HEK293T (cell line): ENCODE results near the gene RAMP3.

Experiments
- CTCF ChIA-PET: fragments of 350-600 bp; formaldehyde crosslinking; extraction: SDS; loops from one replicate; lab custom pipeline; 2021; ENCODE audit warnings: antibody characterized with exemption, inconsistent platforms; lab: Yijun Ruan, JAX
- POLR2A ChIA-PET: fragments of 350-600 bp; formaldehyde crosslinking; extraction: SDS; loops from one replicate; lab custom pipeline; 2020; ENCODE audit warnings: antibody characterized with exemption, inconsistent platforms; lab: Yijun Ruan, JAX
- DNase-seq: peaks from one replicate; pipeline ENCODE4 v3.0.0; 2012; ENCODE audit warnings: mixed read lengths; ENCODE audit errors: extremely low spot score
- ARNT ChIP-seq: fragments of 450-650 bp; IDR thresholded peaks from 2 replicates; pipeline ENCODE4 v1.6.1; 2017; ENCODE audit warnings: mild to moderate bottlenecking
- BHLHE40 ChIP-seq: fragments of 450-650 bp; IDR thresholded peaks from 2 replicates; pipeline ENCODE4 v1.6.1; 2016; ENCODE audit warnings: mild to moderate bottlenecking, moderate library complexity, borderline replicate concordance
- CTBP1 ChIP-seq: fragments of 450-650 bp; IDR thresholded peaks from 2 replicates; pipeline ENCODE4 v1.6.1; 2016; ENCODE audit warnings: borderline replicate concordance
- ELF4 ChIP-seq: fragments of 450-650 bp; IDR thresholded peaks from 2 replicates; pipeline ENCODE4 v1.6.1; 2017; ENCODE audit warnings: antibody characterized with exemption
- FOXA1 ChIP-seq: fragments of 450-650 bp; IDR thresholded peaks from 2 replicates; pipeline ENCODE4 v1.6.1; 2016; ENCODE audit warnings: mild to moderate bottlenecking
- FOXK2 ChIP-seq: fragments of 450-650 bp; IDR thresholded peaks from 2 replicates; pipeline ENCODE4 v1.6.1; 2016; ENCODE audit warnings: mild to moderate bottlenecking
- FOXM1 ChIP-seq: fragments of 450-650 bp; IDR thresholded peaks from 2 replicates; pipeline ENCODE4 v1.6.1; 2017; ENCODE audit warnings: mild to moderate bottlenecking, borderline replicate concordance
- HDGF ChIP-seq: fragments of 450-650 bp; IDR thresholded peaks from 2 replicates; pipeline ENCODE4 v1.6.1; 2017; ENCODE audit warnings: antibody characterized with exemption, borderline replicate concordance
- L3MBTL2 ChIP-seq: fragments of 450-650 bp; conservative IDR thresholded peaks from 2 replicates; pipeline ENCODE4 v1.6.1; 2016; ENCODE audit warnings: mild to moderate bottlenecking
- LEF1 ChIP-seq: fragments of 450-650 bp; IDR thresholded peaks from 2 replicates; pipeline ENCODE4 v1.6.1; 2017; ENCODE audit warnings: mild to moderate bottlenecking, borderline replicate concordance
- NFRKB ChIP-seq: fragments of 450-650 bp; IDR thresholded peaks from 2 replicates; pipeline ENCODE4 v1.6.1; 2016; ENCODE audit warnings: mild to moderate bottlenecking, moderate library complexity
- SP1 ChIP-seq: fragments of 450-650 bp; IDR thresholded peaks from 2 replicates; pipeline ENCODE4 v1.6.1; 2017
- SUZ12 ChIP-seq: fragments of 450-650 bp; IDR thresholded peaks from 2 replicates; pipeline ENCODE4 v1.6.1; 2016; ENCODE audit warnings: mild to moderate bottlenecking
- TARDBP ChIP-seq: fragments of 450-650 bp; IDR thresholded peaks from 2 replicates; pipeline ENCODE4 v1.6.1; 2016
- ZNF384 ChIP-seq: fragments of 450-650 bp; IDR thresholded peaks from 2 replicates; pipeline ENCODE4 v1.6.1; 2016
- TF ChIP-seq, protein P1 (sequence below): fragments of 450-650 bp; IDR thresholded peaks from 2 replicates; pipeline ENCODE4 v1.6.1; 2016

Gene RAMP3

DNA sequence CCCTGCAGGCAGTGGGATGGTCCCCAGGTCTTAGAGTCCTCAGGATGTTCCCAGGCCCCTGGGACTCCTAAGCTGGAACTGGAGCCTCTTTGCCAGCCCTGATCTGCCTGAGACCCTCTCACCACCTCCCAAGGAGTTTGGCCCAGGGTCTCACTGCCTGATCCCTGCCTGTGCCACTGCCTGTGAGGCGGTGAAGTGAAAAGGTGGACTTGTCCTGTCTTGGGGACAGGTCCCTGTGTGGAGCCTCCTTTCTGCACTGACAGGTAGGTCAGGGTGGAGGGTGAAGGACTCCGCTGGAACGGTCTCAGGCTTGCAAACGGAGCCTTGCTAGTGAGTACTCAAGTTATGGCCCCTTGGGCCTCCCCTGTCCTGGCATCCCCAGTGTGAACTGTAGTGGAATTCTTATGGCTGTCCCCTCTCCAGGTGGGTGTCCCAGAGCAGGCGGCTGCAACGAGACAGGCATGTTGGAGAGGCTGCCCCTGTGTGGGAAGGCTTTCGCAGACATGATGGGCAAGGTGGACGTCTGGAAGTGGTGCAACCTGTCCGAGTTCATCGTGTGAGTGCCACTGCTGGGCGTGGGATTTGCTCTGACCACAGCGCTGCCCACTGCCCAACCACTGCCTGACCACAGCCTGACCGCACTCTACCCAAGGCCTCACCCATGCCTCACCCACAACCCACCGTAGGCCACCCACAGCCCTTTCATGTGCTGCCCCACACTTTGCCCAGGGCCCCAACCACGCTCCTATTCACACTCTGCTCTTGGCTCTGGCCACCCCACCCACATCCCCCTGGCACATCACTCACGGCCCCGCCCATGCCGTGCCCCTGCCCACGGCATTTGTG is 19.5 kb downstream of the RAMP3 start:
- DNase-seq, result no peak
- ChIA-PET POLR2A (no interaction called here), CTCF (no interaction called here)
- TF ChIP-seq TARDBP (no peak), SP1 (no peak), ZNF384 (no peak), ARNT (no peak), FOXA1 (no peak), FOXK2 (no peak), SUZ12 (no peak)
- TF ChIP-seq, protein P1, sequence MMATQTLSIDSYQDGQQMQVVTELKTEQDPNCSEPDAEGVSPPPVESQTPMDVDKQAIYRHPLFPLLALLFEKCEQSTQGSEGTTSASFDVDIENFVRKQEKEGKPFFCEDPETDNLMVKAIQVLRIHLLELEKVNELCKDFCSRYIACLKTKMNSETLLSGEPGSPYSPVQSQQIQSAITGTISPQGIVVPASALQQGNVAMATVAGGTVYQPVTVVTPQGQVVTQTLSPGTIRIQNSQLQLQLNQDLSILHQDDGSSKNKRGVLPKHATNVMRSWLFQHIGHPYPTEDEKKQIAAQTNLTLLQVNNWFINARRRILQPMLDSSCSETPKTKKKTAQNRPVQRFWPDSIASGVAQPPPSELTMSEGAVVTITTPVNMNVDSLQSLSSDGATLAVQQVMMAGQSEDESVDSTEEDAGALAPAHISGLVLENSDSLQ, result no peak

DNA sequence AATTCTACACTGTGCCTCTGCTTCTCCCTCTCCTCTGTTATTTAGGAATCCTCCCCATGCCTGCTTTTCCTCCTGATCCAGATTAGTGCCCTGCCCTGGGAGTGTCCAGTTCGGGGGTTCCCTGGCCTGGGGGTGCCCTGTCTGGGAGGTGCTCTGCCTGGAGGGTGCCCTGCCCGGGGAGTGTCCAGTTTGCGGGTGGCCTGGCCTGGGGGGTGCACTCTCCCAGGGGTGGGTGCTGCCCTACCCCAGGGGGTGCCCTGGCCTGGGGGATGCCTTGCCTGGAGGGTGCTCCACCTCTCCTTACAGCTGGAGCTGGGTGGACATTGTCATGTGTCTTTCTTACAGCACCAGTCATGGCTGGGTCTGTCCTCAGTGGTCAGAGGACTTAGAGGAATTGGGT is 20.2 kb downstream of the RAMP3 start:
- ChIA-PET CTCF (no interaction called here), POLR2A (no interaction called here)
- TF ChIP-seq LEF1, result no peak
- no peak for TF ChIP-seq TARDBP
- TF ChIP-seq FOXA1, result no peak
- no peak for TF ChIP-seq BHLHE40
- TF ChIP-seq HDGF, result no peak
- TF ChIP-seq, protein P1, result no peak
- TF ChIP-seq L3MBTL2, result no peak
- TF ChIP-seq SUZ12, result no peak
- TF ChIP-seq FOXM1, result no peak
- no peak for TF ChIP-seq SP1
- no peak for DNase-seq

DNA sequence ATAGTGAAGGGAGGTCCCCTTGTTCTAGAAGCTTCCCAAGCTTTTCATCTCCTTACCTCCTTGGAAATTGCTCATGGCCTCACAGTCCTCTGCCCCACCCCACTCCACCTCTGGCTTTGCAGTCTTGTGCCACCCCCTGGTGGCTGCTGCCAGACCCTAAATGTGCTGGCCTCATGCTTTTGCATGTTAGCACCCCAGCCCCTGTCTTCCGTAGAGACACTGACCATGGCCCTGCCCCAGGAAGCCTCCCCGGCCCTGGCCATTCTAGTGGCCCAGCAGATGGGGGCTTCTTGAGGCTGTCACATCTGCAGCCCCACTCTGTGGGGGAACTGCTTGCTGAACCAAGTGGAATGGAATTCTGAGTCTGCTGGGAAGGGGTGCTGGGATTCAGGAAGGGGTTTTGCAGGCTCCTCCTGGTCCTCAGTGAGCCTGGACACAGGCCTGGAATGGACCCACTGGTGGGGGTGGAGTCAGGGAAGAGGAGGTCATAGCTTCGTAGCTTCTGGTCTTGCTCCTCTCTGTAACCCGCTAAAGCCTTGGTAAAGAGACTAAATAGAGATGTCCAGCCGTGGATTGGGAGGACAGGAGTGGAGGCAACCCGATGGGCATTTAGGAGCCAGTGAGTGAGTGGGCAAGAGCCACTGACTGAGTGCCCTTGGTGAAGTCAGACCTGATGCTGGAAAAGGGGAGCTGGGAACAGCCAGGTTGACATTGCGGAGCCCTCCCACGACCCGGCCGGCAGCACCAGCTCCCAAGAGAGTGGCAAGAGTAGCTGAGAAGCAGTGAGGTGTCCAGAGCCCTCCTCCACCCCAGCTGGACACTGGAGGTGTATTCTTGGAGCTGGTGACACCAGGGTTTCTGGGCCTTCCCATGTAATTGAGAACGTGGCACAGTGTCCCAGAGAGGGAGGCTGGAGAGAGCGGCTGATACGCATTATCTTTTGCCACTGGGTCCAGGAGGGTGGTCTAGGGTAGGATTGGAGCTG is 20.9 kb downstream of the RAMP3 start:
- TF ChIP-seq L3MBTL2, result no peak
- TF ChIP-seq, protein P1, result no peak
- TF ChIP-seq FOXM1, result no peak
- TF ChIP-seq BHLHE40, result no peak
- TF ChIP-seq TARDBP, result no peak
- no peak for TF ChIP-seq SUZ12
- TF ChIP-seq CTBP1, result no peak
- TF ChIP-seq FOXA1, result no peak
- ChIA-PET CTCF (interaction anchor here (0.7 to 1.1 kb wide), 2 partner anchors 10 to 98 kb away, joined by 3 to 4 read pairs; no protein-coding TSS in a partner anchor), POLR2A (no interaction called here)
- DNase-seq, result peak; percentile 38

DNA sequence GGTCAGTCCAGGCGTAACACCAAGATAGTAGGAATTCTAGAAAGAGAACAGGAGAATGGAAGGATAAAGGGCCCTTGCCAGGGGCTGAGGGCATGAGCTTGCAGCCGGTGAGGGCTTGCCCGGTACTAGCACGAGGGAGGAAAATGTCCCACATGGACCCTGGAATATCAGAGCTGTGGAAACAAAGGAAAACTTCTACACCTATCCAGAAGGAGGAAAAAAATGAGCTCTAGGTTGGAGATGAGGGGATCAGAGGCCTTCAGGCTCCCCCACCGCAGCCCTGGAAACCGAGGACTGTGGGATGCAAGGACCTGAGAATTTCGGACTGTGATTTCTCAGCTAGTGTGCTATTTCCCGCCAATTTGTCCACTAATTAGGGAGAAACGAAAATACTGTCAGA is 22.1 kb downstream of the RAMP3 start:
- ChIA-PET POLR2A (no interaction called here), CTCF (interaction anchor here (1.1 kb wide), 1 partner anchor 9 kb away, joined by 4 read pairs; no protein-coding TSS in a partner anchor)
- TF ChIP-seq TARDBP, result no peak
- no peak for TF ChIP-seq LEF1
- no peak for TF ChIP-seq ARNT
- no peak for TF ChIP-seq FOXA1
- no peak for TF ChIP-seq L3MBTL2
- no peak for TF ChIP-seq FOXK2
- no peak for TF ChIP-seq ELF4
- no peak for TF ChIP-seq CTBP1
- TF ChIP-seq ZNF384, result no peak

DNA sequence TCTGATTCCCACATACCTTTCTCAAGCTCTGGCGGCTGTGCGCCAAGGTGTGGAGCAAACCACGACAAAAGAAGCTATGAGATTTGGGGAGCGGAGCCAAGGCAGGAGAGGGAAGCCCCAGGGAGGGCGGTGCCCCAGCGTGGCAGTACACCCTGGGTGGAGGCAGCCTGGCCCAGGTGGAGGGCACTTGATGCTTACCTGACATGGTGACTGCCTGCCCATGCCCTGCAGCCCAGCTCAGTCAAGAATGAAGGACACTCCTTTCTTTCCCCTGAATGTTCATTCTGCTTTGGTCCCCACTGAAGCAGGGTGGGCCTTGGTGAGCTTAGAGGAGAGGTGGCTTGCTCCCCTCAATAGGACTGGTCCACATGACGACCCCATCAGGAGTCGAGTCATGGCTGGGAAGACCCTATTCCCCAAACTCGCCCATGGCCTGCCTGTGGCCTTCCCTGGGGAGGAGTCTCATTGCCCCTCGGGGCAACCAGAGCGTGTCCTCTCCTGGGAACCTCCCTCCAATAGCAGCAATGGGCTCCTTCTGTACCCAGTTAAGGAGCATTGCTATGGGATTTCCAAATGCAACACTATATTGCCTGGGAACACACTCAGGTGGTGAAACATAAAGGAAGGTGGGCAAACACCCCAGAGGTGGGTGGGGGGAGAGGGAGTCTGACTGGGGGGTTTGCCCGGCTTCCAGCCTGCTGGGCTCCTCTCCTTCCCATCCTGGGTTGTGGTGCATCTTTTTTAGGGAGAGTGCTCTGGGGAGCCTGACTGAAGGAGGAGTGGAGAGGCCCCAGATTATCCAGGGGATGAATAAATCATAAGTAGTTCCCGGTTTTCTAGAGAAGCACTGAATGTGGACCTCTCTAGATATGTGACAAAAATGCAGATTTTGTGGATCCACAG is 22.7 kb downstream of the RAMP3 start:
- TF ChIP-seq CTBP1 (no peak), NFRKB (no peak), FOXM1 (no peak), ZNF384 (no peak), LEF1 (no peak), FOXA1 (no peak), SUZ12 (no peak), FOXK2 (no peak), L3MBTL2 (no peak), TARDBP (no peak), ELF4 (no peak), HDGF (no peak)
- TF ChIP-seq, protein P1, result no peak
- no peak for DNase-seq
- POLR2A ChIA-PET, result no interaction called here
- CTCF ChIA-PET, result interaction anchor here (0.5 to 1.1 kb wide), 2 partner anchors 8 to 742 kb away, joined by 3 to 4 read pairs; no protein-coding TSS in a partner anchor

More for the DNA sequence above, 22.1 kb downstream of the RAMP3 start:
- DNase-seq, result no peak
